OCI-LY3 (cell line): ENCODE measurements around the gene GNB5.

Experiments used
- H2AFZ ChIP-seq: fragments of 200-600, 300-600 bp; shearing (Covaris generic); 2 replicates; pipeline ENCODE4 v1.6.0; 2014; ENCODE audit warnings: antibody characterized with exemption, low read depth, low read length
- H3K27ac ChIP-seq: fragments of 200-600, 300-600 bp; sonication (generic); 2 replicates; pipeline ENCODE4 v1.5.1; 2014; ENCODE audit warnings: mild to moderate bottlenecking, low read length, moderate library complexity, mixed read lengths
- H3K27me3 ChIP-seq: fragments of 200-600, 300-600 bp; sonication (generic); 2 replicates; pipeline ENCODE4 v1.6.1; 2014; ENCODE audit warnings: low read depth, low read length, mixed read lengths
- H3K36me3 ChIP-seq: fragments of 200-600, 300-600 bp; sonication (generic); replicated peaks from 2 replicates; pipeline ENCODE3; 2014; ENCODE audit warnings: low read depth, low read length, mixed read lengths
- H3K4me1 ChIP-seq: fragments of 300-600, 200-600 bp; sonication (generic); 2 replicates; pipeline ENCODE4 v1.6.1; 2014; ENCODE audit warnings: low read length, mixed read lengths
- H3K4me2 ChIP-seq: fragments of 200-600, 300-600 bp; sonication (generic); 2 replicates; pipeline ENCODE4 v1.6.1; 2014; ENCODE audit warnings: low read length, mixed read lengths
- H3K4me3 ChIP-seq: fragments of 300-600, 200-600 bp; sonication (generic); 2 replicates; pipeline ENCODE4 v1.5.1; 2014; ENCODE audit warnings: antibody characterized with exemption, mild to moderate bottlenecking, low read length, moderate library complexity
- H3K79me2 ChIP-seq: fragments of 300-600, 200-600 bp; shearing (Covaris generic); 2 replicates; pipeline ENCODE4 v1.6.1; 2014; ENCODE audit warnings: mild to moderate bottlenecking, low read length, mixed read lengths
- H3K9ac ChIP-seq: fragments of 300-600, 200-600 bp; shearing (Covaris generic); 2 replicates; pipeline ENCODE4 v1.6.0; 2014; ENCODE audit warnings: mild to moderate bottlenecking, low read length, moderate library complexity
- H3K9me3 ChIP-seq: fragments of 200-600, 300-600 bp; shearing (Covaris generic); 2 replicates; pipeline ENCODE4 v1.6.1; 2014; ENCODE audit warnings: low read length, mixed read lengths; ENCODE audit not compliant: insufficient read depth
- H4K20me1 ChIP-seq: fragments of 200-600, 300-600 bp; sonication (generic); 2 replicates; pipeline ENCODE4 v1.6.1; 2016; ENCODE audit warnings: low read length, mixed read lengths; ENCODE audit not compliant: insufficient read depth
- CTCF ChIP-seq: fragments of 200-600, 300-600 bp; sonication (generic); IDR thresholded peaks from 2 replicates; pipeline ENCODE4 v1.5.1; 2014; ENCODE audit warnings: antibody characterized with exemption, low read length, low read depth
- EZH2phosphoT487 ChIP-seq: fragments of 200-600 bp; shearing (Covaris generic); IDR thresholded peaks from 2 replicates; pipeline ENCODE4 v1.6.1; 2018; ENCODE audit warnings: antibody characterized with exemption, mixed run types, low read depth

Gene GNB5

GRCh38 chr15:52106641-52107040, 84.6 kb downstream of the GNB5 start:
- peak overlapping the region; percentile 96 for H3K27ac ChIP-seq
- no peaks in the 10 kb centered on the region for H3K9me3 ChIP-seq
- peaks cover 20% of the 10 kb centered on the region for H3K4me1 ChIP-seq
- peak overlapping the region; percentile 15; the same call in 1 of the 2 replicates for H3K9ac ChIP-seq
- no peaks in the 10 kb centered on the region for H3K79me2 ChIP-seq
- no peaks in the 10 kb centered on the region for H3K27me3 ChIP-seq
- no peak overlapping the region for H3K4me3 ChIP-seq
- no peak for TF ChIP-seq CTCF
- TF ChIP-seq EZH2phosphoT487: no peak
- no peaks in the 10 kb centered on the region for H4K20me1 ChIP-seq
- peak overlapping the region; percentile 2; the same call in 1 of the 2 replicates for H3K4me2 ChIP-seq
- no peaks in the 10 kb centered on the region for H3K36me3 ChIP-seq
- H2AFZ ChIP-seq: no peak overlapping the region

- TF ChIP-seq CTCF (no peak), EZH2phosphoT487 (no peak)
- Histone ChIP-seq H3K36me3 (no peaks in the 10 kb centered on the region), H3K4me1 (peaks cover 12% of the 10 kb centered on the region), H4K20me1 (no peaks in the 10 kb centered on the region), H3K4me2 (no peak overlapping the region), H3K4me3 (no peak overlapping the region), H3K27me3 (no peaks in the 10 kb centered on the region), H3K79me2 (no peaks in the 10 kb centered on the region), H3K9me3 (no peaks in the 10 kb centered on the region), H2AFZ (peak overlapping the region; percentile 16; the same call in 1 of the 2 replicates), H3K27ac (peak overlapping the region; percentile 96), H3K9ac (no peak overlapping the region)
Measured at GRCh38 chr15:52105846-52106245, 85.3 kb downstream of the GNB5 start.

DNA sequence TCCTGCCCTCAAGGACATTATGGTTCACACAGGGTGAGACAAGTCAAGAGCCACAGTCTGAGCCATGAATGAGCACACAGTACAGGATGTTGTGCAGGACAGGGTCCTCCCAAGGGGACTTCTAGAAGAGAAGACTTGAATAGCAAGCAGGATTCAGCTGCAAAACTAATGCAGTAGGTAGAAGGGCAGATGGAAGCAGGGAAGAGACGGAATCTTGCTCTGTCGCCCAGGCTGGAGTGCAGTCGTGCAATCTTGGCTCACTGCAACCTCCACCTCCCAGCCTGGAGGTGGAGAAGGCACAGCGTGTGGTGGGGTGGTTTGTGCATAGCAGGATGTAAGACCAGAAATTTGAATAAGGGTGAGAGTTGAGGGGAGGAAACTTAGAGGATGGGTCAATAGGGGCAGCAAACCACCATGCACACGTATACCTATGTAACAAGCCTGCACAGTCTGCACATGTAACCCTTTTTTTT, 86.6 kb downstream of the GNB5 start:
- H3K27me3 ChIP-seq: no peaks in the 10 kb centered on the region
- peak overlapping the region; percentile 29; the same call in 1 of the 2 replicates for H3K4me3 ChIP-seq
- no peak overlapping the region; the same call in none of the 2 replicates for H3K4me2 ChIP-seq
- 0 out of 2 replicates have a peak, but pooled peaks cover under 1% of the 10 kb centered on the region for H3K79me2 ChIP-seq
- no peak overlapping the region; the same call in 1 of the 2 replicates for H3K9ac ChIP-seq
- no peak overlapping the region for H3K27ac ChIP-seq
- H4K20me1 ChIP-seq: no peaks in the 10 kb centered on the region
- H3K36me3 ChIP-seq: no peaks in the 10 kb centered on the region
- TF ChIP-seq CTCF (peak; percentile 15; the same call in 1 of the 2 replicates), EZH2phosphoT487 (no peak)
- H2AFZ ChIP-seq: no peak overlapping the region
- H3K9me3 ChIP-seq: no peaks in the 10 kb centered on the region
- no peaks in the 10 kb centered on the region for H3K4me1 ChIP-seq

DNA sequence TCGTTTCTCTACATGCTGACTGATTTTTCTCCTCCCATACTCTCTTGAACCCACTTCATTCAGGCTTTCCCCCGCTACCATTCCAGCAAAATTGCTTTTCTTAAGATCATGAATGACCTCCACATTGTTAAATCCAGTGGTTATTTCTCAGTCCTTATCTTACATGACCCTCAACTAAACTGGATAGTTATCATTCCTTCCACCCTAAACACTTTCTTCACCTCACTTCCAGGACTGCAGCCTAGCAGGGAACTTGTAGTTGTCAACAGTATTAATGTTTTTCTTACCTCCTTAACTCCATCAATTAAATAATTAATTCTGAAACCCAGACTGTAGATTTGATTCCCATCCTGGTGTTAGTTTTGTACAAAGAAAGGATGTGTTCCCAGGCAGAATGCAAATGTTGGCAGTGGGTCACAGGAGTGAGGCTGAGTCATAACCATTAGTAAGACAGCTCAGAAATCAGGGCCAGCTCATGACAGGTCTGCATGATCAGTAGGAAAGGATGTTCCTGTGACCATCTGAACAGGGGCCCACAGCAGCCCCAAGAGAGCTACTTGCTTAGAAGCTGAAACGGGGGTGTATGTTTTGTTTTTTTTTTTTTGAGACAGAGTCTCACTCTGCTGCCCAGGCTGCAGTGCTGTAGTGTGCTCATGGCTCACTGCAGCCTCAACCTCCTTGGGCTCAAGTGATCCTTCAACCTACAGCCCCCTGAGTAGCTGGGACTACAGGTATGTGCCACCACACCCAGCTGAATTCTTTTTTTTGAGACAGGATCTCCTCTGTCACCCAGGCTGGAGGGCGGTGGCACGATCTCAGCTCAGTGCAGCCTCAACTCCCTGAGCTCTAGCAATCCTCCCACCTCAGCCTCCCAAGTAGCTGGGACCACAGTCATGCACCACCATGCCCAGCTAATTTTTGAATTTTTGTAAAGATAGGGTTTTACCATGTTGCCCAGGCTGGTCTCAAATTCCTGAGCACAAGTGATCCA, 87.7 kb downstream of the GNB5 start:
- Histone ChIP-seq H3K79me2 (0 out of 2 replicates have a peak, but pooled peaks cover 4% of the 10 kb centered on the region), H3K27me3 (no peaks in the 10 kb centered on the region), H3K4me3 (0 out of 2 replicates have a peak overlapping the region, but pooled peaks have one; percentile 29), H3K36me3 (no peaks in the 10 kb centered on the region), H4K20me1 (no peaks in the 10 kb centered on the region), H2AFZ (no peak overlapping the region), H3K4me2 (no peak overlapping the region; the same call in none of the 2 replicates), H3K4me1 (peaks cover 3% of the 10 kb centered on the region), H3K9me3 (no peaks in the 10 kb centered on the region), H3K27ac (no peak overlapping the region), H3K9ac (no peak overlapping the region; the same call in 1 of the 2 replicates)
- TF ChIP-seq EZH2phosphoT487 (no peak), CTCF (no peak)
